Measurements from ENCODE around the gene IL17B. TPM values are rescaled to one million over a fixed set of nuclear protein-coding genes. Genes with fewer than 3 reads are reported as not detected.

Gene IL17B
- polyA plus RNA-seq, 1 donor (not counting 4 experiments of a cell fraction or from before 2014, with no cell fraction given), result not detected

DNA sequence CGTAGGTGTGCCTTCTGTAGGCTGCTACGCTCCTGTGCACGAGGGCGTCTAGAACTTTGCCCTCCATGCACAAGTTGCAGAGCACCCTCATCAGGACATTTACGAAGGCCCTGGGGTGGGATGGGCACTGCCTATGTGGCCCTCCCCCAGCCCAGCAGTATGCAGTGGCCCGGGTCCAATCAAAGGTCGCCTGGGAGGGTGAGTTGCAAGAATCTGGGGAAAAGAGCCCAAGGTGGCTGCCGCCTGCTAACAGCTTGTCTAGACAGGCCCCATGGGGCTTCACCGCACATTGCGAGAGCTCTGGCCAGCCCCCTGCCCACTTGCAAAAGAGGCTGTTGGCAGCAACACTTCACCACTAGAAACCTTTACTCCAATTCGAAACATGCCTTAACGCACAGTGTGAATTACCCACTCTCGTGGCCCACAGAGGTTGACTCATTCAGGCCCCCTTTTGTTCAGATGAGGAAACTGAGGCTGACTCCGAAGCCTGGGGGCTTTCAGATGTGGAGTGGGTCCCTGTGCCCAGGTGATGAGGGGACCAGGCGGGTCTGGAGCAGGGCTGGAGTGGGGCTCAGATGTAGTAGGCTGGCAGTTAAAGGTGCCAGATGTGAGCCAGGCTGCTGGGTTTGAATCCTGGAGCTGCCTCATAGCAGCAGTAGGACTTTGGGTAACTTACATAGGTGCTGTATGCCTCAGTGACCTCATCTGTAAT lies 31.8 kb upstream of the IL17B start:
- Histone ChIP-seq H3K4me1 (ENCODE audit: control insufficient read depth, extremely low read depth, insufficient read depth, low read length) (no peaks in the 10 kb centered on the region), H3K36me3 (ENCODE audit: control insufficient read depth in 2 of 2, extremely low read depth in 1 of 2, insufficient read depth in 2 of 2, low read length in 2 of 2) (no peaks in the 10 kb centered on the region), H3K9me3 (ENCODE audit: control insufficient read depth, low read depth, low read length) (no peaks in the 10 kb centered on the region), H3K4me2 (ENCODE audit: control insufficient read depth, extremely low read depth, insufficient read depth, low read depth, low read length) (no peak overlapping the region), H3K27ac (ENCODE audit: control insufficient read depth, insufficient read depth, low read length) (no peak overlapping the region), H3K9me1 (ENCODE audit: control insufficient read depth, extremely low read depth, insufficient read depth, low read length) (no peaks in the 10 kb centered on the region), H3K27me3 (ENCODE audit: control insufficient read depth, extremely low read depth, insufficient read depth, low read length) (peaks cover 2% of the 10 kb centered on the region), H3K79me2 (ENCODE audit: control insufficient read depth, insufficient read depth, low read length) (no peaks in the 10 kb centered on the region), H3K9ac (ENCODE audit: control insufficient read depth, extremely low read depth, insufficient read depth, low read length) (no peak overlapping the region), H3K4me3 (ENCODE audit: control insufficient read depth in 2 of 3, extremely low read depth in 1 of 3, insufficient read depth in 2 of 3, low read depth in 1 of 3, low read length in 3 of 3) (no peak overlapping the region), H2AFZ (ENCODE audit: control insufficient read depth, low read length) (no peak overlapping the region), H4K20me1 (ENCODE audit: control insufficient read depth, extremely low read depth, insufficient read depth, low read length) (no peaks in the 10 kb centered on the region)
- FAIRE-seq (no peak), DNase-seq (ENCODE audit: low read depth, low spot score) (no peak)
- dilution Hi-C loops (cut with MboI; ENCODE audit: extremely low pct_ligation_motif_present, low sequenced_read_pairs), result no loop called here
- TF ChIP-seq, protein P1, sequence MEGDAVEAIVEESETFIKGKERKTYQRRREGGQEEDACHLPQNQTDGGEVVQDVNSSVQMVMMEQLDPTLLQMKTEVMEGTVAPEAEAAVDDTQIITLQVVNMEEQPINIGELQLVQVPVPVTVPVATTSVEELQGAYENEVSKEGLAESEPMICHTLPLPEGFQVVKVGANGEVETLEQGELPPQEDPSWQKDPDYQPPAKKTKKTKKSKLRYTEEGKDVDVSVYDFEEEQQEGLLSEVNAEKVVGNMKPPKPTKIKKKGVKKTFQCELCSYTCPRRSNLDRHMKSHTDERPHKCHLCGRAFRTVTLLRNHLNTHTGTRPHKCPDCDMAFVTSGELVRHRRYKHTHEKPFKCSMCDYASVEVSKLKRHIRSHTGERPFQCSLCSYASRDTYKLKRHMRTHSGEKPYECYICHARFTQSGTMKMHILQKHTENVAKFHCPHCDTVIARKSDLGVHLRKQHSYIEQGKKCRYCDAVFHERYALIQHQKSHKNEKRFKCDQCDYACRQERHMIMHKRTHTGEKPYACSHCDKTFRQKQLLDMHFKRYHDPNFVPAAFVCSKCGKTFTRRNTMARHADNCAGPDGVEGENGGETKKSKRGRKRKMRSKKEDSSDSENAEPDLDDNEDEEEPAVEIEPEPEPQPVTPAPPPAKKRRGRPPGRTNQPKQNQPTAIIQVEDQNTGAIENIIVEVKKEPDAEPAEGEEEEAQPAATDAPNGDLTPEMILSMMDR (optimal IDR thresholded peaks at IDR 0.05 in 1 of 3, IDR thresholded peaks at IDR 0.05 in 1 of 3, conservative IDR thresholded peaks at IDR 0.05 in 1 of 3; ENCODE audit: extremely low read depth in 1 of 3, insufficient read depth in 2 of 3, low read length in 3 of 3), result no peak
- no peak for TF ChIP-seq EZH2 (IDR thresholded peaks at IDR 0.05; ENCODE audit: low read length)

DNA sequence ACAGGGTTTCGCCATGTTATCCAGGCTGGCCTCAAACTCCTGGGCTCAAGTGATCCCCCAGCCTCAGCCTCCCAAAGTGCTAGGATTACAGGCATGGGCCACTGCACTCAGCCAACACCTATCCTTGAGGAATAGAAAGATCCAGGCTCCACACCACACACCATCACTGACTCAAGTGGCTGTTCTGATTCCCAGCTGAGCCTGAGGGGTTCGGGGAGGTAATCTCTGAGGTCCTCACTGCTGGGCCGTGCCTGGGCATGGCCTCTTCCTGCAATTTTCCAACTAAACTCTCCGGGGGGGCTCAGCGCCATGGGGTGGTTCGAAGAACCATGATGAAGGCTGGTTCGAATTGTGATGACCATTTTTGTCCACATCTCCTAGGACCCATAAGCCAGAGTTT lies 31.0 kb upstream of the IL17B start:
- Histone ChIP-seq H3K9me1 (ENCODE audit: control insufficient read depth, extremely low read depth, insufficient read depth, low read length) (no peaks in the 10 kb centered on the region), H3K4me2 (ENCODE audit: control insufficient read depth, extremely low read depth, insufficient read depth, low read depth, low read length) (no peak overlapping the region), H2AFZ (ENCODE audit: control insufficient read depth, low read length) (no peak overlapping the region), H4K20me1 (ENCODE audit: control insufficient read depth, extremely low read depth, insufficient read depth, low read length) (no peaks in the 10 kb centered on the region), H3K9ac (ENCODE audit: control insufficient read depth, extremely low read depth, insufficient read depth, low read length) (no peak overlapping the region), H3K4me1 (ENCODE audit: control insufficient read depth, extremely low read depth, insufficient read depth, low read length) (no peaks in the 10 kb centered on the region), H3K79me2 (ENCODE audit: control insufficient read depth, insufficient read depth, low read length) (no peaks in the 10 kb centered on the region), H3K27ac (ENCODE audit: control insufficient read depth, insufficient read depth, low read length) (no peak overlapping the region), H3K36me3 (ENCODE audit: control insufficient read depth in 2 of 2, extremely low read depth in 1 of 2, insufficient read depth in 2 of 2, low read length in 2 of 2) (no peaks in the 10 kb centered on the region), H3K27me3 (ENCODE audit: control insufficient read depth, extremely low read depth, insufficient read depth, low read length) (peaks cover 2% of the 10 kb centered on the region), H3K4me3 (ENCODE audit: control insufficient read depth in 2 of 3, extremely low read depth in 1 of 3, insufficient read depth in 2 of 3, low read depth in 1 of 3, low read length in 3 of 3) (no peak overlapping the region), H3K9me3 (ENCODE audit: control insufficient read depth, low read depth, low read length) (no peaks in the 10 kb centered on the region)
- dilution Hi-C loops (cut with MboI; ENCODE audit: extremely low pct_ligation_motif_present, low sequenced_read_pairs), result no loop called here
- FAIRE-seq, result no peak
- no peak for DNase-seq (ENCODE audit: low read depth, low spot score)
- no peak for TF ChIP-seq EZH2 (IDR thresholded peaks at IDR 0.05; ENCODE audit: low read length)
- TF ChIP-seq, protein P1 (optimal IDR thresholded peaks at IDR 0.05 in 1 of 3, IDR thresholded peaks at IDR 0.05 in 1 of 3, conservative IDR thresholded peaks at IDR 0.05 in 1 of 3; ENCODE audit: extremely low read depth in 1 of 3, insufficient read depth in 2 of 3, low read length in 3 of 3), result no peak

Data from keratinocyte (primary cell).